GM12874 (cell line): ENCODE data around the gene NSUN4.

Experiments
- CTCF ChIP-seq: IDR thresholded peaks from 2 replicates; pipeline ENCODE4 v1.5.1; 2011; ENCODE audit warnings: low read depth, mild to moderate bottlenecking, control low read depth, low read length, moderate library complexity; ENCODE audit not compliant: insufficient read depth

NSUN4 gene

GRCh38 chr1:46303038-46303871, 37.4 kb upstream of the NSUN4 start, which contains the start of the genes LRRC41 and UQCRH:
TSS of gene LRRC41 (minus strand) at chr1:46303616. CDS start at chr1:46303322, 294 bp downstream.
TSS of gene UQCRH (plus strand) at chr1:46303698. CDS start at chr1:46303767, 69 bp downstream.
- no peak for TF ChIP-seq CTCF

- TF ChIP-seq CTCF: no peak
Observed at GRCh38 chr1:46303872-46304326, 36.7 kb upstream of the NSUN4 start.

GRCh38 chr1:46306159-46306530, 34.5 kb upstream of the NSUN4 start:
- no peak for TF ChIP-seq CTCF

- TF ChIP-seq CTCF: no peak
Observed at GRCh38 chr1:46309401-46310159, 31.0 kb upstream of the NSUN4 start.

GRCh38 chr1:46310321-46310720, 30.3 kb upstream of the NSUN4 start:
- no peak for TF ChIP-seq CTCF

- TF ChIP-seq CTCF: no peak
Observed at GRCh38 chr1:46315669-46316403, 24.8 kb upstream of the NSUN4 start.

- no peak for TF ChIP-seq CTCF
Observed at GRCh38 chr1:46317323-46317722, 23.3 kb upstream of the NSUN4 start.
